SJSA1 (cell line): ENCODE measurements around the gene SPA17. TPM values are rescaled to one million over a fixed set of nuclear protein-coding genes. Genes with fewer than 3 reads are reported as not detected.

Experiments
- DNase-seq, 2 experiments: peaks; one replicate each; pipeline ENCODE4 v3.0.0-alpha.2; 2015 to 2020; ENCODE audit warnings: low spot score in 2 of 2, low read depth in 1 of 2
- H3K27ac ChIP-seq: fragments of 250-450 bp; sonication (Bioruptor Pico); 2 replicates; pipeline ENCODE4 v1.5.1; 2020; ENCODE audit warnings: mild to moderate bottlenecking, moderate library complexity
- H3K27me3 ChIP-seq: fragments of 250-450 bp; sonication (Bioruptor Pico); replicated peaks from 2 replicates; pipeline ENCODE4 v1.5.1; 2020; ENCODE audit warnings: mild to moderate bottlenecking, moderate library complexity
- H3K36me3 ChIP-seq: fragments of 250-450 bp; sonication (Bioruptor Pico); 2 replicates; pipeline ENCODE4 v1.5.1; 2020; ENCODE audit warnings: mild to moderate bottlenecking
- H3K4me1 ChIP-seq: fragments of 250-450 bp; sonication (Bioruptor Pico); replicated peaks from 2 replicates; pipeline ENCODE4 v1.6.1; 2021; ENCODE audit warnings: mild to moderate bottlenecking
- H3K4me3 ChIP-seq: fragments of 250-450 bp; sonication (Bioruptor Pico); 2 replicates; pipeline ENCODE4 v1.5.1; 2020; ENCODE audit warnings: mild to moderate bottlenecking
- H3K9me3 ChIP-seq: fragments of 250-450 bp; sonication (Bioruptor Pico); replicated peaks from 2 replicates; pipeline ENCODE4 v1.5.1; 2020; ENCODE audit warnings: mild to moderate bottlenecking
- total RNA-seq: library from RNA; depleted of rRNA; stranded (reverse); fragments of >200 nt; shearing (Covaris generic); gene quantifications from 2 replicates; pipeline ENCODE4 v1.2.3, GENCODE V29; 2014

The SPA17 gene
- total RNA-seq, 1 experiment from 2014 or later: 5.5 TPM

DNA sequence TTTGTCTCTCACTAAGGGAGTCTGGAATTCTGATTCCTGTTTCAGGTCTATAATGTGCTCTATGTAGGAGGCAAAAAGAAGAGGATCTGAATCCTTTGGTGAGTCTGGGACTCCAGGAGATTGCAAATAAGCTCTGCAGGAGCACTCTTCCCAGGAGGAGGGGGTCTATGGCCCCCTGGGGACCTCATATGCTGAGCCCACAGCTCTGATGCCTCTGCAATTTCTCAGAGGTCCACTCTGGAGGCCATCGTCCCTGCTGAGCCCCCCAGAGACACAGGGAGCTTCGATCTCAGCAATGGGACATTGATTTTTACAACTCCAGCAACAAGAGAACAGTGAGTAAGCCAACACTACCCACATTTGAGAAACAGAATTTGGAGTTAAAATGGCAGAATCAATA is 45.8 kb downstream of the SPA17 start:
- Histone ChIP-seq H3K27ac (no peak overlapping the region), H3K9me3 (no peaks in the 10 kb centered on the region), H3K4me1 (peaks cover 4% of the 10 kb centered on the region), H3K27me3 (peaks cover 23% of the 10 kb centered on the region), H3K4me3 (no peak overlapping the region), H3K36me3 (no peaks in the 10 kb centered on the region)
- no peak for DNase-seq

DNA sequence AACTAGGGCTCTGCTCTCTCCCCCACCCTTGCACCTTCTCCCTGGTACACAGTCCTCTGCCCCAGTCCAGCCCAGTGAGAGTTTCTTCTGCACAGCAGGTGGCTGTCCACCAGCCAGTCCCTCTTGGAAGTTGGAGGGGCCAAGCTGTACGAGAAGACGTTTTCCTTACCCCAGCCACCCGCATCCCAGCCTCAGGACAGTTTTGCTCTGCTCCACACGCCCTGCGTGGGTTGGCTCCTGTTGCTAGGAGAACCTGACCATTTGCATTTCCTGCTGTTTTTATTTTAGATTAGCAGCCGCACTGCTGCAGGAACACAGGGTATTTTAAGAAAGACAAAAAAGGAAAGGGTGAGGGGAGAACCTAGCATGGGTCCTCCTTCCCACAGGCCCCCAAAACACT is 48.5 kb downstream of the SPA17 start:
- Histone ChIP-seq H3K4me1 (peaks cover 4% of the 10 kb centered on the region), H3K27me3 (peaks cover 23% of the 10 kb centered on the region), H3K9me3 (no peaks in the 10 kb centered on the region), H3K36me3 (no peaks in the 10 kb centered on the region), H3K4me3 (no peak overlapping the region), H3K27ac (no peak overlapping the region)
- DNase-seq: no peak

DNA sequence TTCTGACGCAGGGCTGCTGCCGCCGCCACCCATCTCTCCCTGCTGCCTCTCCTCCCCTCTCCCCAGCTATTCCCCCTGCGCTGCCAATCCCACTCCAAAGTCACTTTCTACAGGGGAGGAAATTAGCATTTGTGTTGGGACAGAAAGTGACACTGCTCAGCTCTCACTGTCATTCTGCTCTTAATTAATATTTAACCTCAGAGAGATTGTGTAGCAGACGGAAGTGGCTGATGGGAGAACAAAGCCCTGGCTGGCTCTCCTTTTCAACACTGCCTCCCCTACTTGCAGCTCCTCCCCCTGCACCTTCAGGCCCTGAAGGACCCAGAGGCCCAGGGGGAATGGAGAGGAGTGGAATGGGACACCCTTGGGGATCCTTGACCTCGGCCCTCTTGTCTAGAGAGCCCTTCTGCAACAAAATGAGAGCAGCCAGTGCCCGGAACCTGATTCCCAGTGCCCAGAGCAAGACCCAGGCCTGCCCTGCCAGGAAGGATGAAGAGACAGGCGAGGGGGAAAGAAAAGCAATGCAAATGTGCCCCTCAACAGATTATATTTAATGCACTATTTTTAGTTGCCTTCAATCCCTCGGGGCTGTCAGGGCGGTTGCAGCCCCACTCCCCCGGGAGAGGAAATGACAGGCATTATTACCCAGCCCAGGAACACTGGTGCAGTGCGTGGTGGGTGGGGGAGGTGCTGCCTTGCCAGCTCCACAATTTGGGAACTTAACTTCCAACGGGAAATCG is 51.4 kb downstream of the SPA17 start:
- DNase-seq: no peak
- Histone ChIP-seq H3K9me3 (no peaks in the 10 kb centered on the region), H3K27ac (no peak overlapping the region), H3K4me3 (no peak overlapping the region), H3K36me3 (no peaks in the 10 kb centered on the region), H3K4me1 (no peaks in the 10 kb centered on the region), H3K27me3 (0 out of 2 replicates have a peak, but pooled peaks cover 3% of the 10 kb centered on the region)

DNA sequence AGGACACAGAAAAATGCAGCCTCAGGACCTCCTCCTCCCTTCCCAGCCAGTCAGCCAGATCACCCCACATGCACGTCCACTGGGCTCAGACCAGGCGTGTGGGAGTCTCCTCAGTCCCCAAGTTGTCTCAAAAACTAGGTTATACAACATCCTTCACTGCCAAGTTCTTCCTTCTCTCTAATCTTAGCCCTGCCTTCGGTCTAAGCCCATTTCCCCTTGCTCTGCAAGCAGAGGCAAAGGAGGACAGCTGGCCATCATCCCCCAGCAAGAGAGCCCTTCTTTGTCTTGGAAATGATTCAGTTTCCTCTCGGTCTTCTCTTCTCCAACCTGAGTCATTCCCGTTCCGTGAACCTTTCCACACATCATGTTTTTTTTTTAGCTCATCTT is 52.0 kb downstream of the SPA17 start:
- DNase-seq: no peak
- no peak overlapping the region for H3K27ac ChIP-seq
- no peaks in the 10 kb centered on the region for H3K27me3 ChIP-seq
- H3K4me1 ChIP-seq: no peaks in the 10 kb centered on the region
- no peaks in the 10 kb centered on the region for H3K36me3 ChIP-seq
- H3K4me3 ChIP-seq: no peak overlapping the region
- H3K9me3 ChIP-seq: no peaks in the 10 kb centered on the region

DNA sequence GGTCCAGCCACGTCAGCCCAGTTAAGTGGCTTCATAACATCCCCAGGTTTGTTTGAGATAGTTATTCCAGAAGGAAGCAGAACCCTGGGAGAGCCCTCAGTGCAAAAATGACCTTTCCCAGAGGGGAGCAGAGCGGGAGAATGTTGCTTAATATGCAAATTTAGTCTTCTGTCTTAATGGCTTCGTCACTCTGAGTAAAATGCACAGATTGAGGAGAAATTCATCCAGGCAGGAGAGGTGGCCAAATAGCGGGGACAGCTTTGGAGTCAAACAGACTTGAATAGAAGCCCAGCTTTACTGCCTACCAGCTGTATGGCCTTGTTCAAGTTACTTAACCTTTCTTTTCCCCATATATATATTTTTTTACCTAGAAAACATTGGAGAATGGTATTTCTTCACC is 53.8 kb downstream of the SPA17 start:
- Histone ChIP-seq H3K9me3 (no peaks in the 10 kb centered on the region), H3K4me1 (no peaks in the 10 kb centered on the region), H3K36me3 (no peaks in the 10 kb centered on the region), H3K4me3 (no peak overlapping the region), H3K27me3 (no peaks in the 10 kb centered on the region), H3K27ac (no peak overlapping the region)
- DNase-seq: no peak

DNA sequence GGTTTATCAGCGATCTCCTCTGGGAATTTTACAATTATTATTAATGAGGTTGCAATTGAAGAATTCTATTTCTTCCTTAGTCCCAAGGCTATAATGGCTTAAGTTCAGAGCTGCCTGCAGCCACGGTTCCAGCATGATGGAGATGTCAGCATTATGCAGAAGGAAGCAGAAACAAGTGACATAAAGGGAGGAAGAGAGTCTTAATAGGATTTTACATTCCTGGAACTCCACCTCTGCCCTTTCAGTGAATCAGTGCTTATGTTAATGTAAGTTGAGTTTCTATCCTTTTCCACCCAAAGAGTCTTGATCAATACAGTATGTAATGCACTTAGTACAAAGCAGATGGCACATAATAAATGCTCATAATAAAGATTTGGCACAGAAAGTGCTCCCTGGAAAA is 54.4 kb downstream of the SPA17 start:
- Histone ChIP-seq H3K9me3 (no peaks in the 10 kb centered on the region), H3K27ac (no peak overlapping the region), H3K4me3 (no peak overlapping the region), H3K27me3 (no peaks in the 10 kb centered on the region), H3K36me3 (no peaks in the 10 kb centered on the region), H3K4me1 (no peaks in the 10 kb centered on the region)
- no peak for DNase-seq

DNA sequence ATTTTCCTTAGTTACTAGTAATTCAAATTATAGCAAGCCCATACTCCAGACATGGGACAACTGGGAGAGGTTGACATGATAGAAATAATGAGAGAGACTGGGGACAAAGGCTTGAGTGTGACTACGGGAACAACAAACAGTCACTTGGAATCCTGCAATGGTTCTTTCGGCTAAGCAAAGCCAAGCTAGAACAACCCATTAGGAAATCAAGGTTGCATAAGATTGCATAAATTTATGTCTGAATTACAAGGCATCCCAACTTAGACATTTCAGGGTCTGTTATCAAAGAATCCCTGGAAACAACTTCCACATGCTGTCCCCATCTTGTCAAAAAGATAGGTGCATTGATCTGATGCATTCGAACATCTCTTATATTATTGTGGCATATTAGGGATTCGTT is 55.9 kb downstream of the SPA17 start:
- DNase-seq: no peak
- Histone ChIP-seq H3K4me3 (no peak overlapping the region), H3K36me3 (no peaks in the 10 kb centered on the region), H3K4me1 (no peaks in the 10 kb centered on the region), H3K27ac (no peak overlapping the region), H3K27me3 (no peaks in the 10 kb centered on the region), H3K9me3 (no peaks in the 10 kb centered on the region)

DNA sequence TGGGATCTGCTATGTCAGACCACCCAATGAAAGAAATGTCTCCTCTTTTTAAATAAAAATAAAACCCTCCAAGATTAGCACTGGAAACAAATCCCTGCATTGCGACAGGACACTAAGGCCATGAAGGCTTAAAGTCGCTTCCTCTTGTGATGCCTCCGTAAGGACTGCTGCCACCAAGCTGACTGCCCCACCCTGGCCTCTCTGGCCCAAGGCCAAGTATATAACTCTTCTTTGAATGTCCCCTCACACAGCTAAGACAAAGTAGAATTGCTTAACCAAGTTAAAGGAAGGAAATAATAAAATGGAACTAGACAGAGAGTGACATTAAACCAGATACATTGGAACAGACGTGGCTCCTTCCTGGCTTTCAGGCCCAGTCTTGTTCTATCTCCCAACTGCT is 58.5 kb downstream of the SPA17 start:
- no peak for DNase-seq
- no peaks in the 10 kb centered on the region for H3K36me3 ChIP-seq
- H3K27ac ChIP-seq: no peak overlapping the region

DNA sequence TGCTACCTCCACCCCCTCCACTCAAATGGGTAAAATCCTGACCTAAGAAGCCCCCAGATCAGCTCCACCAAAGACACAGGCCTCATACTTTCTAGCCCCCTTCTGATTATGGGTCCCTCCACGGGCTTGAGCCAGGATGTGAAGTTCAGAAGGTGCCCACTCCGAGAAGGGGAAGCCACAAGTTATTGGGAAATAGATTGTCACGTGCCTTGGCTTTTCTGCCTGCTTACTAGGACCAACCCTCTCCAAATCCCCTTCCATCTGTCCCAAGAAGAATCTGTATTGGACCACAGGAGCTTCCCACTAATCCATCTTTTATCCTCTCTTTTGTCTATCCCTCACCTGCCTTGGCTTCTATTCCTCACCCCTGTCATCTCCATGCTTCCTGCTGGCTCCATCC is 63.0 kb downstream of the SPA17 start:
- DNase-seq: no peak
- Histone ChIP-seq H3K9me3 (no peaks in the 10 kb centered on the region), H3K4me1 (peaks cover 3% of the 10 kb centered on the region), H3K27ac (no peak overlapping the region), H3K27me3 (no peaks in the 10 kb centered on the region), H3K36me3 (no peaks in the 10 kb centered on the region), H3K4me3 (no peak overlapping the region)

More for the DNA sequence above, 58.5 kb downstream of the SPA17 start:
- H3K4me3 ChIP-seq: no peak overlapping the region
- no peaks in the 10 kb centered on the region for H3K9me3 ChIP-seq
- H3K4me1 ChIP-seq: no peaks in the 10 kb centered on the region
- H3K27me3 ChIP-seq: no peaks in the 10 kb centered on the region

DNA sequence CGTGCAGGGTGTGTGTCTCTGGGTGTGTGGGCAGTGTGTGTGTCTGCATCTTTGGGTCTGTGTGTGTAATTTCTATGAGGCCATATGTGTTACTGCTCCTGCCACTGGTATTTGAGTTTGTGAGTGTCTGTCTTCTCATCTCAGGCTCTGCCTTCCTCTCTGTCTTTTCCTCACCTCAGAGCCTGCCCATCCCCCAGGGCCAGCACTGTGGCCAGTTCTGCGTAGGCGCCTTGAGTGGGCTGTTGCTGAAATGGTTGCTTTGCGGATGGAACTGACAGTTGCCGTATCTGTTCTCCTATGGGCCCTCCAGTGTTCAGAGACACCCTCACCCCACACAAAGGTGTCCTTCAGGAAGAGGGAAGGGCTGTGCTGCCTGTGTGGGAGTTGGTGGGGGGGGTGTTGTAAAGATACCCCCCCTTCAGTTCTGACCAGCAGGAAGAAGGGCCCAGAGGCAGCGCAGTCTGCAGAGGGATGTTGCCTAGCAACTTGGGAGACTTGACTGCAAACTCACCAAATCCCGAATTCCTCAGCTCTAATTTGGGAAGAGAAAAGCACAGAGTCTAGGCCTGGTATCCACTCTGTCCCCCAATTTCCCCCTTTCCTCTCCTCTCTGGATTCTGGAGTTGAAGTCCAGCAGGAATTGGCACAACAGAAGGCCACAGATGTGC is 64.1 kb downstream of the SPA17 start:
- H3K4me1 ChIP-seq: peaks cover 3% of the 10 kb centered on the region
- no peak overlapping the region for H3K27ac ChIP-seq
- H3K36me3 ChIP-seq: no peaks in the 10 kb centered on the region
- no peaks in the 10 kb centered on the region for H3K27me3 ChIP-seq
- H3K4me3 ChIP-seq: no peak overlapping the region
- no peak for DNase-seq
- H3K9me3 ChIP-seq: no peaks in the 10 kb centered on the region

DNA sequence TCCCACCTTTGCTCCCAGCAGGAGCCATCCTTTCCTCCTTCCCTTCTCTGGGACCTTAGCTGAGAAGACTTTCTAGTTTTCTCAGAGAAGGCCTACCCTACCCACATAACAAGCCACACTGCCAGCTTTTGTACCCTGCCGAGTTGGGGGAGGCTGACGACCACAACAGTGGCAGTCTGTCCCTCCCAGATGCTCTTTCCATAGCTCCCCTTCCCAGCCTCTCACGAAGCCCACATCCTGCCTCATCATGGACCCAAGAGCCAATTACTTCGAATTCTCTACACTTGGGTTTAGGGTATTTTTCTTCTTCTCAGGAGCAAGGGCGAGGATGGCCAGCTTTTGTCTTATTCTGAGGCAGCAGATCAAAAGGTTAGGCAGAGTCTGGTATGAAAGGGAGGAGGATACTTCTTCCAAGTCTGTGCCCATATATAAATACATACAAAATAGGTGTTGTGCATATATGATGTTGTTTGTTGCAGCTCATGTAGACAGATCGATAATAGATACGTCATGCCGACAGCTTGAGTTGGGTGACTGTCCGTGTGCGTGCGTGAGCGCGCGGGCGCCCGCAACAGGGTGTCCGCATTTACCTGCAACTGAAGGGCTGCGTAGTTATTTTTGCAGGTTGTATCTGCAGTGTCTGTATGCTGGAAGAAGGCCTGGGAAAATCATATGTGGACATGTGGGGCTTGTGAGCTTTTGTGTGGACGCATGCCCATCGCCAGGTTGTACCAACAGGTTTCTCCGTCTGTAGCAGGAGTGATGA is 65.2 kb downstream of the SPA17 start:
- Histone ChIP-seq H3K36me3 (no peaks in the 10 kb centered on the region), H3K27me3 (no peaks in the 10 kb centered on the region), H3K9me3 (no peaks in the 10 kb centered on the region), H3K4me3 (no peak overlapping the region), H3K27ac (no peak overlapping the region), H3K4me1 (peaks cover 3% of the 10 kb centered on the region)
- no peak for DNase-seq

DNA sequence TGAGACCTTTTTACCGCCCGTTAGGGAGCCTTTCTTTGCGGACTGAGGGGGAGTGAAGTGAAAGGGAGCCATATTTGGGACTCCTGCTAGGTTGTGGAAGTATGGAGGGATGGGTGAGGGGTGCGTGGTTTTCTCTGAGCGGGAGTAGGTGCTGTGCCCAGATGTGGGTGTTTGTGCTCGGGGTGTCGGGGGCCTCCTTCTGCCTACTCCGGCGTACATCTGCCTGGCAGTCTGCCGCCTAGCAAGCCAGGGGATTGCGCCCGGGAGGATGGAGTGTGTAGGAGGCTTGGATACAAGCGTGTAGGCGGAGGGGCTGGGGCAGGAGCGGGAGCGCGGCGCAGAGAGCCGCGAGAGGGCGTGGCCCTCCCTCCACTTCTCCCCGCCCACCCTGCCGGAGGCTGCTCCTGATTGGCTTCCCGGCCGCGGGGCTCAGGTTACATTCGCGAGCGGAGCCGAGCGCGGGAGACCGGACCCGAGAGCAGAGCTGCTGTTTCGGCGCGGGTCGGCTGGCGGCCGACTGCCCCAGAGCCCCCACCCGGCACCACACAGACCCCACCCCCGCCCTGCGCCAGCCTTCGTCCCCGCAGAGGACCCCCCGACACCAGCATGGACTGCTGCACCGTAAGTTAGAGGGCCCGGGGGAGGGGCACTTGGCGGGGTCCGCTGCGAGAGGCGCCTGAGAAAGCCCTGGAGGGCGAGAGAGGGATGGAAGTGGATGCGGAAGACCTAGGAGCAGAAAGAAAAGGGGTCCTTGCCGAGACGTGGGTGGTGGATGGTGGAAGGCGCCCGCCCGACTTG is 66.0 kb downstream of the SPA17 start, which contains the start of gene NRGN:
TSS of gene NRGN (plus strand) at position 464 of the 798 bp plus-strand sequence. CDS start at position 607, 143 bp downstream.
- peak; percentile 57 to 81 for DNase-seq
- Histone ChIP-seq H3K4me1 (peaks cover 3% of the 10 kb centered on the region), H3K27ac (no peak within 1 kb of the TSS), H3K27me3 (no peaks in the 10 kb centered on the region), H3K9me3 (no peaks in the 10 kb centered on the region), H3K4me3 (peak within 1 kb of the TSS; percentile 48), H3K36me3 (no peaks in the 10 kb centered on the region)

DNA sequence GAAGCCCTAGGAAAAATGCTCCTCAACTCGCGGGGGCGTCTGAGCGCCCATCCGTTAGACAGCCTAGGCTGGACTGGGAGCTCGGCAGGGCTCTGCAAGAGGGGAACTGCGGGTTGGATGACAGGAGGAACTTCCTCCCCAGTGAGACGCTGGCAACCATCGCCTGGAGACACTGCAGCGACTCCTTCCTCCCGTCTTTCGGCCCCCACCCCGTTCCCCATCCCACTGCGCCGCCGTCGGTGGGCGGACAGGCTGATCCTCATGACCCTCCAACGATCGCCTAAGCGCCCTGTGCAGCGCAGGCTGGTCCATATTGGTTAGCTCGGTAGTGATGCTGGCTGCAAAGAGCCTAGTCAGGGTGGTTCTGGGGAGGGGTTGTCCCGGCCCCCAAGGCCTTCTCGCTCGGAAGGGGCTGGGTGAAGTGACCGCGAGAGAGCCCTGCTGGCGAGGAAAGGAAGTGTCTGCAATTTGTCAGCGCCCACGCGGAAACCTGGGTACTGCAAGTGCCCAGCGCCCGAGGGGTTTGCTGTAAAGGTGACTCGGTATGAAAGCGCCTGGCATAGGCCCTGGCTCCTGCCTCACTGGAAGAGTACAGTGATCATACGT is 66.7 kb downstream of the SPA17 start:
- Histone ChIP-seq H3K27me3 (no peaks in the 10 kb centered on the region), H3K27ac (no peak overlapping the region), H3K4me1 (peaks cover 3% of the 10 kb centered on the region), H3K9me3 (no peaks in the 10 kb centered on the region), H3K4me3 (peak overlapping the region; percentile 48), H3K36me3 (no peaks in the 10 kb centered on the region)
- DNase-seq: peak in 1 of 2 experiments; percentile 34
